DOHH2 (cell line): ENCODE results near the gene LGR6.

Experiments
- H3F3A ChIP-seq: fragments of 200-600 bp; sonication (generic), shearing (Covaris generic); 2 replicates; pipeline ENCODE4 v1.6.0; 2016; ENCODE audit warnings: antibody characterized with exemption, mild to moderate bottlenecking; ENCODE audit not compliant: control insufficient read depth, insufficient read depth
- H3K27ac ChIP-seq: fragments of 200-600 bp; sonication (generic); 2 replicates; pipeline ENCODE4 v1.5.1; 2014; ENCODE audit warnings: low read depth, mild to moderate bottlenecking, low read length, moderate library complexity
- H3K27me3 ChIP-seq: fragments of 200-600 bp; sonication (generic); 2 replicates; pipeline ENCODE4 v1.6.1; 2014; ENCODE audit warnings: mild to moderate bottlenecking, low read length, mixed read lengths; ENCODE audit not compliant: control insufficient read depth
- H3K36me3 ChIP-seq: fragments of 200-600 bp; sonication (generic); 2 replicates; pipeline ENCODE4 v1.6.1; 2014; ENCODE audit warnings: mild to moderate bottlenecking, low read length, moderate library complexity, mixed read lengths; ENCODE audit not compliant: control insufficient read depth
- H3K4me1 ChIP-seq: fragments of 200-600 bp; sonication (generic); 2 replicates; pipeline ENCODE4 v1.6.1; 2014; ENCODE audit warnings: mild to moderate bottlenecking, low read length, mixed read lengths; ENCODE audit not compliant: control insufficient read depth
- H3K4me2 ChIP-seq: fragments of 200-600 bp; sonication (generic); 2 replicates; pipeline ENCODE4 v1.6.0; 2014; ENCODE audit warnings: mild to moderate bottlenecking, low read length, moderate library complexity
- H3K4me3 ChIP-seq: fragments of 200-600 bp; sonication (generic); 2 replicates; pipeline ENCODE4 v1.5.1; 2014; ENCODE audit warnings: mild to moderate bottlenecking, low read length, mixed read lengths
- H3K79me2 ChIP-seq: fragments of 200-600 bp; sonication (generic); 2 replicates; pipeline ENCODE4 v1.6.1; 2014; ENCODE audit warnings: mild to moderate bottlenecking, low read length, mixed read lengths; ENCODE audit not compliant: control insufficient read depth
- H3K9me2 ChIP-seq: fragments of 200-600 bp; sonication (generic); replicated peaks from 2 replicates; pipeline ENCODE4 v1.6.1; 2014; ENCODE audit warnings: mild to moderate bottlenecking, low read length, mixed read lengths; ENCODE audit not compliant: control insufficient read depth
- H3K9me3 ChIP-seq: fragments of 200-600 bp; sonication (generic); 2 replicates; pipeline ENCODE4 v1.6.1; 2014; ENCODE audit warnings: antibody characterized with exemption, low read length, mixed read lengths; ENCODE audit not compliant: control insufficient read depth, insufficient read depth
- H4K20me1 ChIP-seq: fragments of 200-600 bp; sonication (generic); 2 replicates; pipeline ENCODE4 v1.6.0; 2014; ENCODE audit warnings: low read depth, mild to moderate bottlenecking, antibody characterized with exemption, low read length, moderate library complexity; ENCODE audit not compliant: control insufficient read depth, insufficient read depth
- EZH2phosphoT487 ChIP-seq: fragments of 200-600 bp; sonication (generic); IDR thresholded peaks from 2 replicates; pipeline ENCODE4 v1.6.1; 2017; ENCODE audit warnings: borderline replicate concordance, mild to moderate bottlenecking, antibody characterized with exemption, low read length, moderate library complexity, mixed read lengths
- TF ChIP-seq, protein P1 (sequence below): fragments of 200-600 bp; sonication (generic); IDR thresholded peaks from one replicate; pipeline ENCODE4 v1.5.1; 2014; ENCODE audit warnings: antibody characterized with exemption, mild to moderate bottlenecking, low read depth, low read length; ENCODE audit not compliant: poor library complexity, severe bottlenecking

LGR6 gene

DNA sequence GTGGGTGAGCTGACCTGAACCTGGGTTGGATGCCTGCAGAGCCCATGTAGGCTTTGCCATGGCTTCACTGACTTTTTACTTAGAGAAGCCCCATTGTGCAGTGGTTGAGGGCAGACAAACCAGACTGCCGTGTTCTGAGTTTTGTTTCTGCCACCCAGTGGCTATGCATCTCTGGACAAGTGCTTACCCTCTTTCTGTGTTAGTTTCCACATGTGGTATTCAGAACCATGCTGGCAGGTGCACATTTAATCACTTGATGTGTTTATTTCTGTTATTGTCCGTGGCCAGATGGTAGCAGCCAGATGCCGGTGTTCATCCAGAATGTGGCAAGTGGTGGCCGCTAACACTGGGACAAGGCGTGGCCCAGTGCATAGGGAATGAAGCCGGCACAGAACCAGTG is 22.9 kb upstream of the LGR6 start:
- no peak overlapping the region for H3K4me3 ChIP-seq
- H3K9me2 ChIP-seq = no peaks in the 10 kb centered on the region
- no peaks in the 10 kb centered on the region for H3K27me3 ChIP-seq
- H3K27ac ChIP-seq = no peak overlapping the region
- no peaks in the 10 kb centered on the region for H3K79me2 ChIP-seq
- H3K9me3 ChIP-seq = no peaks in the 10 kb centered on the region
- H3K4me2 ChIP-seq = no peak overlapping the region
- H3K4me1 ChIP-seq = peaks cover under 1% of the 10 kb centered on the region; the same call in 1 of the 2 replicates
- H4K20me1 ChIP-seq = no peaks in the 10 kb centered on the region
- H3K36me3 ChIP-seq = no peaks in the 10 kb centered on the region
- no peaks in the 10 kb centered on the region for H3F3A ChIP-seq
- TF ChIP-seq, protein P1, sequence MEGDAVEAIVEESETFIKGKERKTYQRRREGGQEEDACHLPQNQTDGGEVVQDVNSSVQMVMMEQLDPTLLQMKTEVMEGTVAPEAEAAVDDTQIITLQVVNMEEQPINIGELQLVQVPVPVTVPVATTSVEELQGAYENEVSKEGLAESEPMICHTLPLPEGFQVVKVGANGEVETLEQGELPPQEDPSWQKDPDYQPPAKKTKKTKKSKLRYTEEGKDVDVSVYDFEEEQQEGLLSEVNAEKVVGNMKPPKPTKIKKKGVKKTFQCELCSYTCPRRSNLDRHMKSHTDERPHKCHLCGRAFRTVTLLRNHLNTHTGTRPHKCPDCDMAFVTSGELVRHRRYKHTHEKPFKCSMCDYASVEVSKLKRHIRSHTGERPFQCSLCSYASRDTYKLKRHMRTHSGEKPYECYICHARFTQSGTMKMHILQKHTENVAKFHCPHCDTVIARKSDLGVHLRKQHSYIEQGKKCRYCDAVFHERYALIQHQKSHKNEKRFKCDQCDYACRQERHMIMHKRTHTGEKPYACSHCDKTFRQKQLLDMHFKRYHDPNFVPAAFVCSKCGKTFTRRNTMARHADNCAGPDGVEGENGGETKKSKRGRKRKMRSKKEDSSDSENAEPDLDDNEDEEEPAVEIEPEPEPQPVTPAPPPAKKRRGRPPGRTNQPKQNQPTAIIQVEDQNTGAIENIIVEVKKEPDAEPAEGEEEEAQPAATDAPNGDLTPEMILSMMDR = peak; percentile 28
- no peak for TF ChIP-seq EZH2phosphoT487

DNA sequence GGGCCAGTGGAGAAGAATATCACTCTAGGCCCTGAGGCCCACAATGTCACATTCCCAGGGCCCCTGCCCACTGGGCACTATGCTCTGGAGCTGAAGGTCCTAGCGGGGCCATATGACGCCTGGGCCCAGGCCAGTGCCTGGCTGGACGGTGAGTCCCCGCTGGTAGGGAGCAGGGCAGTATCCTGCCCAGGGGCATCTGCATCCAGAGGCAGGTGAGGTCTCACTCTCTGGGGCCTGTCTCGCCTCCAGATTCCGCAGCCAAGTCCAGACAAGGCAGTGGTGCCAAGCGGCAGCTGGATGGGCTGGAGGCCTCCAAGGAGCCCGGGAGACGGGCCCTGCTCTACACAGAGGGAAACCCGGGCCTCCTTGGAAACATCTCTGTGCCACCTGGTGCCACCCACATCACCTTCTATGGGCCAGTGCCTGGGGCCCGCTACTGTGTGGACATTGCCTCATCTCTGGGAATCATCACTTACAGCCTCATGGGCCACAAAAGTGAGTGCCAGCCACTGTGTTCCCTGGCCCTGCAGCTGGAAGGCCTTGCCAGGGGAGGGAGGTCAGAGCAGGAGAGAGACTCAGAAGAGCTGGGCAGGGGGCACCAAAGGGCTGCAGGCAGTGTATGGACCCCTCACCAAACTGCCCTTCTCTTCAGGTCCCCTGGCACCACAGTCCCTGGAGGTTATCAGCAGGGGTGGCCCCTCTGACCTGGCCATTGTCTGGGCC is 22.1 kb upstream of the LGR6 start:
- Histone ChIP-seq H3F3A (no peaks in the 10 kb centered on the region), H3K4me3 (no peak overlapping the region), H3K36me3 (no peaks in the 10 kb centered on the region)

DNA sequence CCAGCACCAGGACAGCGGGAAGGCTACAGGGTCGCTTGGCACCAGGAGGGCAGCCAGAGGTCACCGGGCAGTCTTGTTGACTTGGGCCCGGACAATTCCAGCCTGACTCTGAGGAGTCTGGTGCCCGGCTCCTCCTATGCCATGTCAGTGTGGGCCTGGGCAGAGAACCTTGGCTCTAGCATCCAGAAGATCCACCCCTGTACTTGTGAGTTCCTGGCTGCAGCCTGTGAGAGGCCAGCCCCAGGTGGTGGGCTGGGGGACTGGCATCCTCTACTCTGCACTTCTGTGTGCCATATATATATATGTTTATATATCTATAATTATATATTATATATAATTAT is 21.6 kb upstream of the LGR6 start:
- no peaks in the 10 kb centered on the region for H3K36me3 ChIP-seq
- H4K20me1 ChIP-seq = no peaks in the 10 kb centered on the region
- H3K27ac ChIP-seq = no peak overlapping the region
- no peak overlapping the region for H3K4me3 ChIP-seq
- no peaks in the 10 kb centered on the region for H3F3A ChIP-seq
- no peaks in the 10 kb centered on the region for H3K9me3 ChIP-seq
- H3K79me2 ChIP-seq = no peaks in the 10 kb centered on the region
- no peak for TF ChIP-seq EZH2phosphoT487
- TF ChIP-seq, protein P1 = no peak
- H3K4me1 ChIP-seq = no peaks in the 10 kb centered on the region
- no peak overlapping the region for H3K4me2 ChIP-seq
- no peaks in the 10 kb centered on the region for H3K27me3 ChIP-seq
- no peaks in the 10 kb centered on the region for H3K9me2 ChIP-seq

More for the DNA sequence above, 22.1 kb upstream of the LGR6 start:
- TF ChIP-seq EZH2phosphoT487 = no peak
- TF ChIP-seq, protein P1 = no peak
- Histone ChIP-seq H3K79me2 (no peaks in the 10 kb centered on the region), H3K4me2 (no peak overlapping the region), H3K27me3 (no peaks in the 10 kb centered on the region), H3K9me2 (no peaks in the 10 kb centered on the region), H3K27ac (no peak overlapping the region), H4K20me1 (no peaks in the 10 kb centered on the region), H3K9me3 (no peaks in the 10 kb centered on the region), H3K4me1 (no peaks in the 10 kb centered on the region)
